Measurements from ENCODE around the gene EPGN. TPM values are rescaled to one million over a fixed set of nuclear protein-coding genes. Genes with fewer than 3 reads are reported as not detected.
A peak's percentile ranks its signal among the peaks of the same experiment; 100 is the strongest.

The EPGN gene
- total and polyA plus RNA-seq, 9 donors = 0.18 to 6.5 (median 0.34) TPM; not detected in 3

- Histone ChIP-seq H3K27ac (no peak overlapping the region), H3K27me3 (no peaks in the 10 kb centered on the region), H3K9me3 (no peaks in the 10 kb centered on the region), H3K36me3 (no peaks in the 10 kb centered on the region), H3K4me1 (ENCODE audit: insufficient read depth) (peaks cover 4% of the 10 kb centered on the region), H3K4me3 (no peak overlapping the region)
- intact Hi-C loops (cut with DNase I) = no loop called here
- 73 to 78% (median 74%) methylated on average over 8 of the region's 8 CpGs for WGBS, 3 donors
- TF ChIP-seq EP300 (IDR thresholded peaks at IDR 0.05) = no peak
- TF ChIP-seq POLR2A (IDR thresholded peaks at IDR 0.05) = no peak
- TF ChIP-seq CTCF (IDR thresholded peaks at IDR 0.05) = no peak
- no peak for DNase-seq
Observed at GRCh38 chr4:74364256-74364651, 56.0 kb downstream of the EPGN start.

- DNase-seq = peak in 2 of 5 donors; percentile 21 to 41
- peak within 1 kb of the TSS; percentile 15 for H3K4me3 ChIP-seq
- WGBS, 3 donors = 14 to 20% (median 15%) methylated on average over 33 to 40 of the region's 40 CpGs
- no peaks in the 10 kb centered on the region for H3K36me3 ChIP-seq
- peaks cover 4% of the 10 kb centered on the region for H3K4me1 ChIP-seq (ENCODE audit: insufficient read depth)
- TF ChIP-seq POLR2A (IDR thresholded peaks at IDR 0.05) = no peak
- no peak for TF ChIP-seq CTCF (IDR thresholded peaks at IDR 0.05)
- no peak for TF ChIP-seq EP300 (IDR thresholded peaks at IDR 0.05)
- H3K27me3 ChIP-seq = no peaks in the 10 kb centered on the region
- no peaks in the 10 kb centered on the region for H3K9me3 ChIP-seq
- intact Hi-C loops (cut with DNase I) = no loop called here
- no peak within 1 kb of the TSS for H3K27ac ChIP-seq
Observed at GRCh38 chr4:74364652-74365491, 56.6 kb downstream of the EPGN start, which contains the start of gene EREG. Gene EREG (plus strand): TSS chr4:74365145. CDS start chr4:74365309, 164 bp downstream.

GRCh38 chr4:74365761-74366160 is 57.5 kb downstream of the EPGN start:
- no peaks in the 10 kb centered on the region for H3K27me3 ChIP-seq
- peak in 1 of 5 donors; percentile 17 for DNase-seq
- no peaks in the 10 kb centered on the region for H3K36me3 ChIP-seq
- 12 to 21% (median 21%) methylated on average over 11 of the region's 11 CpGs for WGBS, 3 donors
- peaks cover 4% of the 10 kb centered on the region for H3K4me1 ChIP-seq (ENCODE audit: insufficient read depth)
- no peak overlapping the region for H3K4me3 ChIP-seq
- no peaks in the 10 kb centered on the region for H3K9me3 ChIP-seq
- TF ChIP-seq CTCF (IDR thresholded peaks at IDR 0.05) (no peak), EP300 (IDR thresholded peaks at IDR 0.05) (no peak), POLR2A (IDR thresholded peaks at IDR 0.05) (no peak)
- intact Hi-C loops (cut with DNase I) = no loop called here
- no peak overlapping the region for H3K27ac ChIP-seq

Other genes with a start within 250 kb of the EPGN start
- gene CXCL2, start 209.3 kb upstream of the EPGN start, total RNA-seq = 100 to 1,000 TPM in 1 of 7 donors, 10 to 100 TPM in 3, 1 to 10 TPM in 3; 2.8 to 431 (median 11.0) TPM
- gene CXCL2, start 209.3 kb upstream of the EPGN start, polyA plus RNA-seq = 10 to 100 TPM in 1 of 2 donors, 1 to 10 TPM in 1; 3.4 to 12.7 TPM
- 10 to 100 TPM; 12.3 to 19.3 (median 14.5) TPM for gene MTHFD2L, start 150.4 kb upstream of the EPGN start, total RNA-seq
- gene MTHFD2L, start 150.4 kb upstream of the EPGN start, polyA plus RNA-seq = 1 to 10 TPM; 5.8 to 8.6 TPM
- under 1 TPM in 5 of 7 donors, not detected in 2; 0.08 to 0.57 (median 0.15) TPM for gene EREG, start 56.7 kb downstream of the EPGN start, total RNA-seq
- gene EREG, start 56.7 kb downstream of the EPGN start, polyA plus RNA-seq = 1 to 10 TPM in 1 of 2 donors, under 1 TPM in 1; 0.04 to 3.9 TPM
- gene AREG, start 136.7 kb downstream of the EPGN start, total RNA-seq = 10 to 100 TPM in 2 of 7 donors, 1 to 10 TPM in 3, under 1 TPM in 2; 0.48 to 72.7 (median 6.3) TPM
- 100 to 1,000 TPM in 1 of 2 donors, 1 to 10 TPM in 1; 6.7 to 146 TPM for gene AREG, start 136.7 kb downstream of the EPGN start, polyA plus RNA-seq